ENCODE data around the gene KRTAP9-7.
"Not testable (repeated sequence)": the region's sequence is repeated elsewhere in the genome, so short reads cannot be mapped to it uniquely, and the experiment has no call there.

GRCh38 chr17:41246995-41247787 is 28.3 kb upstream of the KRTAP9-7 start:
- TF ChIP-seq EZH2phosphoT487 (IDR thresholded peaks at IDR 0.05; ENCODE audit: insufficient read depth, low read depth); EZH2 (IDR thresholded peaks at IDR 0.05; ENCODE audit: insufficient read depth, poor library complexity, severe bottlenecking): not testable (repeated sequence)
